Testis (tissue), 2 donors: ENCODE measurements around the gene TTC28.
"Not testable (repeated sequence)": the region's sequence is repeated elsewhere in the genome, so short reads cannot be mapped to it uniquely, and the experiment has no call there.

Experiments
- CTCF ChIP-seq, 3 experiments: fragments of 450-650 bp in 2 of 3; fragments of 200-600 bp in 1 of 3; sonication (generic) in 1 of 3; IDR thresholded peaks; one replicate each; pipeline ENCODE4 v1.5.1; 2016 to 2019; ENCODE audit warnings: antibody characterized with exemption in 3 of 3, mild to moderate bottlenecking in 2 of 3, moderate library complexity in 1 of 3
- POLR2A ChIP-seq: fragments of 450-650 bp; IDR thresholded peaks from one replicate; pipeline ENCODE4 v1.6.1; 2017; ENCODE audit warnings: antibody characterized with exemption, mild to moderate bottlenecking, moderate library complexity

- TF ChIP-seq CTCF (IDR thresholded peaks at IDR 0.05); POLR2A: not testable (repeated sequence)
Observed at GRCh38 chr22:28678778-28679610, 646 bp downstream of the TTC28 start.
